ENCODE results near the gene THBS1.

GRCh38 chr15:39622660-39623516, 42.0 kb downstream of the THBS1 start:
- TF ChIP-seq CREB1 (CRISPR knock-in tag; IDR thresholded peaks at IDR 0.05) (no peak), CTCF (IDR thresholded peaks at IDR 0.05) (no peak), AFF4 (CRISPR knock-in tag; IDR thresholded peaks at IDR 0.05; ENCODE audit: borderline replicate concordance) (no peak), ZBTB43 (CRISPR knock-in tag; IDR thresholded peaks at IDR 0.05) (no peak), GRHL2 (CRISPR knock-in tag; IDR thresholded peaks at IDR 0.05; ENCODE audit: insufficient replicate concordance, severe bottlenecking) (no peak)
